ENCODE measurements around the gene CCDC9B.
A peak's percentile ranks its signal among the peaks of the same experiment; 100 is the strongest.

Gene CCDC9B

GRCh38 chr15:40340740-40341400 is at the start of gene CCDC9B:
TSS of gene CCDC9B (minus strand) at chr15:40340939. CDS start at chr15:40340819, 120 bp downstream.
- H3K4me3 ChIP-seq (ENCODE audit: low read depth, low read length) = no peak within 1 kb of the TSS

- H3K4me3 ChIP-seq (ENCODE audit: low read depth, low read length) = no peak overlapping the region
Measured at GRCh38 chr15:40389824-40390595, 49.3 kb upstream of the CCDC9B start.

DNA sequence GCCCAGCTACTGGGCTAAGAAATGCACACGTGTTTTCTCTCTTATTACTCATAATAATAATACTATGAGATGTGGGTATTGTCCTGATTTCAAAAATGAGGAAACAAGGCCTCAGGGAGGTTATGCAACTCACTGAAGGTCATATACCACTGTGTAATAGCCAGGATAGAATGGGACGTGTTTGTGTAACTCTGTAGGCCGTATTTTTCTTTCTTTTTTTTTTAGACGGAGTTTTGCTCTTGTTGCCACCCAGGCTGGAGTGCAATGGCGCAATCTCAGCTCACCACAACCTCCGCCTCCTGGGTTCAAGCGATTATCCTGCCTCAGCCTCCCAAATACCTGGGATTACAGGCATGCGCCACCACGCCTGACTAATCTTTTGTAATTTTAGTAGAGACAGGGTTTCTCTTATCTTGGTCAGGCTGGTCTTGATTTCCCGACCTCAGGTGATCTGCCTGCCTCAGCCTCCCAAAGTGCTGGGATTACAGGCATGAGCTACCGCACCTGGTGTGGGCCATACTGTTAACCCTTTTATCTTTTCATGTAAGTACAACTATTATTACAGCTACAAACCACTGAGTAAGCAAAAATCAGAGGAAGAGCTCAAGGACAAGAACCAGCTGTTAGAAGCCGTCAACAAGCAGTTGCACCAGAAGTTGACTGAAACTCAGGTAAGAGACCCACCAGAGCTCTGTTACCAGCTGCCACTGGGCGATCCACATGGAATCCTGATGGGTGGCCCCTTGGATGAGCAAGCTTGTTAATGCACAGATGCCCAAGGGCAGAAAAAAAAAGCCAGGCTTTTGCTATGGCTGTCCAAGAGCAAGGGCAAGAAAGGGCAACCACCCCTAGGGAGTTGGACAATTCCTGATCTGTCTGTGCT is 48.4 kb upstream of the CCDC9B start:
- no peak overlapping the region for H3K4me3 ChIP-seq (ENCODE audit: low read depth, low read length)

DNA sequence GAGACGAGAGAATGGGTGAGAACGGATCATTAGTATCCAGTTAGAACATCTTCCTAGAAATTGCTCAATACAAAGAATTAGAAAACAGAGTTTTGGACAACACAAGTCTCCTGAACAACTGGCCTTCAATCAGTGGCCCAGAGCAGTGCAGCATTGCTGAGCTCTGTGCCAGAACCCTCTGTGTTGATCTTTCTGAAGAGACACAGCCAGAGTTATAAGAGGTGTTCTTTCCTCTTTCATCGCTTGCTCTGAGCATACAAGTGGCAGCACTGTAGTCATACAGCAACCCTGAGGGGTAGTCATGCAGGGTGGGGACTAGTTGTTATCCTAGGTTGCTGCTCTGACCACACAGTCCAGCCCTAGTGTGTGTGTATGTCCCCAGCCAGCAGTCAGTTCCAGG is 45.7 kb upstream of the CCDC9B start:
- no peak overlapping the region for H3K4me3 ChIP-seq (ENCODE audit: low read depth, low read length)

DNA sequence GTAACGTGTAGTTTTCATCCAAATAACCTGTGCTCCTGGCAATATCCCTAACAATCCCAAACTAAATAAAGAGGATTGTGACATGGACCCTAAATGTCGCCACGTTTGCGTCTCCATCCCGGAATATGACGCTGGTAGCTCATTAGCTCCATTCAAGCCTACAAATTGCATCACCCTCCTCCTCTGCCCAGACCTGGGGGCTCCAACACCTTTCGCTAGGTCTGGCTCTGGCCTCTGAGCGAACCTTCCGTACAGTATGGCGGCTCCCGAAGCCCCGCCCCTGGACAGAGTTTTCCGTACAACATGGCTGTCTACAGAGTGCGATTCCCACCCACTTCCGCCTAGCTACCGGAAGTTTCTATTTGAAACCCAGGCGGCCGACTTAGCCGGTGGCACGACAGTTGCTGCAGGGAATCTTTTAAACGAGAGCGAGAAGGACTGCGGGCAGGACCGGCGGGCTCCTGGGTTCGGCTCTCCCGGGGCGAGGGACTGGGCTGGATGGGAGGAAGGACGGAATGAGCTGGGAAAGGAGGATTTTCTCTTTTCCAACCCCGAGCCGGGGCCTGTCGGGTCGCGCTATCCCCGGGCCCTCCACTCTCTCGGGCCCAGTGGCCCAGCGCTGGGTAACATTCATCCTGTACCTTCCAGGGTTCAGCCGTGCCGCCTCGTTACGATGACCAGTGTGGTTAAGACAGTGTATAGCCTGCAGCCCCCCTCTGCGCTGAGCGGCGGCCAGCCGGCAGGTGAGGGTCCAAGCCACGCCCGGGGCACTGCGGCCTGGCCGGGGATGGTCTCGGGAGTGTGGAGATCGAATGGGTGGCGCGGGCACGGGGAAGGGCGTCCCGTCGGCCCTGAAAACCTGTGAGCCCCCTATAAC is 42.1 kb upstream of the CCDC9B start, which contains the start of gene KNSTRN:
Gene KNSTRN (plus strand): TSS at position 142 of the 877 bp plus-strand sequence. CDS start 115 bp downstream, at position 257.
- H3K4me3 ChIP-seq (ENCODE audit: low read depth, low read length) = peak within 1 kb of the TSS; percentile 94

GRCh38 chr15:40381818-40382529 is 41.2 kb upstream of the CCDC9B start:
- peak overlapping the region; percentile 13 for H3K4me3 ChIP-seq (ENCODE audit: low read depth, low read length)

- no peak overlapping the region for H3K4me3 ChIP-seq (ENCODE audit: low read depth, low read length)
Measured at GRCh38 chr15:40380636-40381035, 39.9 kb upstream of the CCDC9B start.

DNA sequence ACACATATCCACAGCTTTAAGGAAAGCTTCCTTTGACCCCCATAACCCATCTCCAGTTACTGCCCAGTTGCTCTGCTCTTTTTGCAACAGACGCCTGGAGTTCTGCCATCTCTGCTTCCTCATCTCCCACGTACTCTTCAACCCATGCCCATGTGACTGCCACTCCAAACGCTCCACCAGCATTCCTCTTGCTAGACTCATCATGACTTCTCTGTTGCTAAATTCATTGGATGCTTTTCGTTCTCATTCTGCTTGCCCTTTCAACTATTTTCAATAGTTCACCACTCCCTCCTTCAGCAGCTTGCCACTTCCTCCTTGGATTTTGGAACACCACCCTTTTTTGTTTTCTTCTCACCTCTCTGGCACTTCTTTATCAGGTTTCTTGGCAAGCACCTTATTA is 39.1 kb upstream of the CCDC9B start:
- H3K4me3 ChIP-seq (ENCODE audit: low read depth, low read length) = no peak overlapping the region

- H3K4me3 ChIP-seq (ENCODE audit: low read depth, low read length) = no peak overlapping the region
Measured at GRCh38 chr15:40379374-40379773, 38.6 kb upstream of the CCDC9B start.

DNA sequence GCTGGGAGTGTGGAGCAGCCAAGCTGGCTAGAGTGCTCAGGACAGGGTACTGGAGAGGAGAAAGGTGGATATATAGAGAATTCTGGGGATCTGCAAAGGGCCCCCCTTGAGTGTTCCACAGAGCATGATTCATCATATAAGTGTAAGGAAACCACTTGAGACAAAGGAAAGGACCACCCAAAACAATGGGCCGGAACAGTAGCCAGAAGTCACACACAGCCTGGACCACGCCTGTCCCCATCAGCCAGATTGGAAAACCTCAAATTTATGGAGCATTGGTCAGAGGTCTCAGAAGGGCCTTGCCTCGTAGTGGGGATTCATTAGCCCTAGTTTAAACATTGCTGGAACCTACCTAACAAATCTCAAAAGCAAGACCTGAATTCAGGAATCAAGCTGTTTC is 36.9 kb upstream of the CCDC9B start:
- H3K4me3 ChIP-seq (ENCODE audit: low read depth, low read length) = no peak overlapping the region

- no peak overlapping the region for H3K4me3 ChIP-seq (ENCODE audit: low read depth, low read length)
Measured at GRCh38 chr15:40372981-40373380, 32.2 kb upstream of the CCDC9B start.

DNA sequence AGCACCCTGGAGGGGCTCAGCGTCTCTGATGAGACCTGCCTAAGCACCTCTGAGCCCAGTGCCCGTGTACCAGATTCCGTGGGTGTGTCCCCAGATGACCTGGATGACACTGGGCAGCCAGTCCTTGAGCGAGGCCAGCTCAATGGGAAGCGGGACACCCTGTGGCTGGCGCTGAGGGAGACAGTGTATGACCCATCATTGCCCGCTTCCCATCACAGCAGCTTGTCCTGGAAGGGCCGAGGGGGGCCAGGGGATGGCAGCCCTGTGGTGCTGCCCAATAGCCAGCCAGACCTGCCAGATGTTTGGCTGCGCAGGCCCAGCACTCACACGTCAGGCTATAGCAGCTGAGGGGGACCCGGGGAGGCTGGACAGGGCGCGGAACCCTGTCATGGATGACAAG is 29.2 kb upstream of the CCDC9B start:
- no peak overlapping the region for H3K4me3 ChIP-seq (ENCODE audit: low read depth, low read length)

- no peak overlapping the region for H3K4me3 ChIP-seq (ENCODE audit: low read depth, low read length)
Measured at GRCh38 chr15:40369474-40369869, 28.7 kb upstream of the CCDC9B start.

DNA sequence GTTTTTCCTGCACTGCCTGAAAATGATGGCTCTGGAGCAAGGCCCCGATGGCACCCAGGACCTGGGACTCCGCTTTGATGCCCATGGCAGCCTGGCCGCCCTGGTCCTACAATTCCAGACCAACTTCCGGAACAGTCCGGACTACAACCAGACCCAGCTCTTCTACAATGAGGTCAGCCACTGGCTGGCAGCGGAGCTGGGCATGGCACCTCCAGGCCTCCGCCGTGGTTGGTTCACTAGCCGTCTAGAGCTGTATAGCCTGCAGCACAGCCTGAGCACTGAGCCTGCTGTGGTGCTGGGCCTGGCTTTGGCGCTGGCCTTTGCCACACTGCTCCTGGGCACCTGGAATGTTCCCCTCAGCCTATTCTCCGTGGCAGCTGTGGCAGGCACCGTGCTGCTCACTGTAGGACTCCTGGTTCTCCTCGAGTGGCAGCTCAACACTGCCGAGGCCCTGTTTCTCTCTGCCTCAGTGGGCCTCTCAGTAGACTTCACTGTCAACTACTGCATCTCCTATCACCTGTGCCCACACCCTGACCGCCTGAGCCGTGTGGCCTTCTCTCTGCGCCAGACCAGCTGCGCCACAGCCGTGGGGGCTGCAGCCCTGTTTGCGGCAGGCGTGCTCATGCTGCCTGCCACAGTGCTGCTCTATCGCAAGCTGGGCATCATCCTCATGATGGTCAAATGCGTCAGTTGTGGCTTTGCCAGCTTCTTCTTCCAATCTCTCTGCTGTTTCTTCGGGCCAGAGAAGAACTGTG is 28.2 kb upstream of the CCDC9B start:
- no peak overlapping the region for H3K4me3 ChIP-seq (ENCODE audit: low read depth, low read length)

- no peak overlapping the region for H3K4me3 ChIP-seq (ENCODE audit: low read depth, low read length)
Measured at GRCh38 chr15:40367686-40368611, 27.2 kb upstream of the CCDC9B start.

DNA sequence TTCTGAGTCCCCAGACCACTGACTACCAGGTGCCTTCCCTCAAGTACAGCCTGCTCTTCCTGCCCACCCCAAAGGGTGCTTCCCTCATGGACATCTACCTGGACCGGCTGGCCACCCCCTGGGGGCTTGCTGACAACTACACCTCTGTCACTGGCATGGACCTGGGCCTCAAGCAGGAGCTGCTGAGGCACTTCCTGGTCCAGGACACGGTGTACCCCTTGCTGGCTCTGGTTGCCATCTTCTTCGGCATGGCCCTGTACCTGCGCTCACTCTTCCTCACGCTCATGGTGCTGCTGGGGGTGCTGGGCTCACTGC is 26.6 kb upstream of the CCDC9B start:
- H3K4me3 ChIP-seq (ENCODE audit: low read depth, low read length) = no peak overlapping the region

DNA sequence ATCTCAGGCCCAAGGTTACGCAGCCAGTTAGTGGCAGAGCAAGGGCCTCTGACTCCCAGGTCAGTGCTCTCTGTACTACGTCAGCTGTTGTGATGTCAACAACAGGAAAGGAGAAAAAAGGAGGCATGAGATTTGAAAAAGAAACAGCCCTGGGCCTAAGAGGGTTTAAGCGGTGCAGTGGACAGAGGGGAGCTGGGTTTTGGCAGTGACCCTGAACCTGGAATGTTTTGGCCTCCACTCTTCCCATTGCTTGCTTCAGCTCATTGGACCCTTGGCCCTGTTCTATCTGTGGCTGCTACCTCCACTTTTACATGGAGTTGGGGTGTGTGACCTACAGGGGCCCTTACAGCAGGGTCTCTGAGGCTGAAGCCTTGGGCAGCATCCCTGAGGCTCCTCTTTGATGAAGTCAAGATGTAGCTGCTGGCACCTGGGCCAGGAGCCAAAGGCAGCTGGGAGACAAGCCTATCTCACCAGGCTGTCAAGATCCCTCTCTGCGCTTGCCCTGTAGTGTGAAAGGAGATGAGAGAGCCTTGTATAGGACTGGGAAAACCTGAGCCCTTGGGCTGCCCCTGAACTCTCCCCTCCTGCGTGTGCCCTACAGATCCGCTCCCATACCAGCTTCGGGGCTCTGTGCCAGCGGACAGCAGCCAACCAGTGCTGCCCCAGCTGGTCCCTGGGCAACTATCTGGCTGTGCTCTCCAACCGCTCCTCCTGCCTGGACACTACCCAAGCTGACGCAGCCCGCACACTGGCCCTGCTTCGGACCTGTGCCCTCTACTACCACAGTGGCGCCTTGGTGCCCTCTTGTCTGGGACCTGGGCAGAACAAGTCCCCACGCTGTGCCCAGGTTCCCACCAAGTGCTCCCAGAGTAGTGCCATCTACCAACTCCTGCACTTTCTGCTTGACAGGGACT is 26.0 kb upstream of the CCDC9B start:
- no peak overlapping the region for H3K4me3 ChIP-seq (ENCODE audit: low read depth, low read length)
